Liver (tissue), 9 donors: Measurements from ENCODE around the gene CAVIN2. TPM values are rescaled to one million over a fixed set of nuclear protein-coding genes. Genes with fewer than 3 reads are reported as not detected.

Experiments used
- DNase-seq: peaks from one replicate; pipeline ENCODE4 v3.0.0-alpha.2; 2017; ENCODE audit warnings: low spot score
- H3K27ac ChIP-seq, 2 donors: one replicate each; pipeline ENCODE4 v1.7.0; 2013; ENCODE audit warnings: inconsistent platforms in 2 of 2, low read length in 2 of 2, control low read depth in 1 of 2, low read depth in 1 of 2, mild to moderate bottlenecking in 1 of 2
- H3K27me3 ChIP-seq, 4 donors: one replicate each; pipeline versions ENCODE4 v1.6.1 to v1.7.0; 2013; ENCODE audit warnings: low read length in 3 of 4, inconsistent platforms in 1 of 4, mild to moderate bottlenecking in 1 of 4, moderate library complexity in 1 of 4; ENCODE audit not compliant: control insufficient read depth in 4 of 4, insufficient read depth in 4 of 4
- H3K36me3 ChIP-seq, 4 donors: one replicate each; pipeline versions ENCODE4 v1.6.1 to v1.7.0; 2013; ENCODE audit warnings: low read length in 3 of 4, mild to moderate bottlenecking in 3 of 4, low read depth in 1 of 4, moderate library complexity in 1 of 4; ENCODE audit not compliant: control insufficient read depth in 4 of 4, insufficient read depth in 3 of 4
- H3K4me1 ChIP-seq, 4 donors: one replicate each; pipeline versions ENCODE4 v1.6.1 to v1.7.0; 2013; ENCODE audit warnings: low read length in 3 of 4, mild to moderate bottlenecking in 3 of 4, moderate library complexity in 1 of 4; ENCODE audit not compliant: control insufficient read depth in 4 of 4, insufficient read depth in 4 of 4
- H3K4me3 ChIP-seq, 3 donors: one replicate each; pipeline versions ENCODE4 v1.6.1 to v1.7.0; 2013; ENCODE audit warnings: low read length in 3 of 3, control low read depth in 1 of 3, low read depth in 1 of 3, mild to moderate bottlenecking in 1 of 3
- H3K9ac ChIP-seq, 2 donors: one replicate each; pipeline ENCODE4 v1.7.0; 2013; ENCODE audit warnings: low read length in 2 of 2, mild to moderate bottlenecking in 2 of 2, moderate library complexity in 2 of 2, control low read depth in 1 of 2, low read depth in 1 of 2
- H3K9me3 ChIP-seq, 4 donors: one replicate each; pipeline versions ENCODE4 v1.6.1 to v1.7.0; 2013; ENCODE audit warnings: low read length in 3 of 4; ENCODE audit not compliant: control insufficient read depth in 4 of 4
- EGR1 ChIP-seq, 2 donors: IDR thresholded peaks; 2 replicates each; pipeline ENCODE4 v1.6.1; 2016 to 2018; ENCODE audit warnings: antibody characterized with exemption in 2 of 2, low read depth in 2 of 2
- FOXA2 ChIP-seq: IDR thresholded peaks from 2 replicates; pipeline ENCODE4 v1.6.1; 2016; ENCODE audit warnings: antibody characterized with exemption
- GABPA ChIP-seq, 2 donors: IDR thresholded peaks in 1 of 2; conservative IDR thresholded peaks in 1 of 2; 2 replicates each; pipeline ENCODE4 v1.6.1; 2016; ENCODE audit warnings: antibody characterized with exemption in 2 of 2, mild to moderate bottlenecking in 1 of 2, moderate library complexity in 1 of 2
- HNF4A ChIP-seq, 2 donors: conservative IDR thresholded peaks; 2 replicates each; pipeline ENCODE4 v1.6.1; 2016; ENCODE audit warnings: antibody characterized with exemption in 2 of 2, mild to moderate bottlenecking in 2 of 2
- HNF4G ChIP-seq: IDR thresholded peaks from 2 replicates; pipeline ENCODE4 v1.6.1; 2016; ENCODE audit warnings: antibody characterized with exemption
- JUND ChIP-seq, 2 donors: IDR thresholded peaks; 2 replicates each; pipeline ENCODE4 v1.6.1; 2016; ENCODE audit warnings: antibody characterized with exemption in 2 of 2
- NR2F2 ChIP-seq: IDR thresholded peaks from 2 replicates; pipeline ENCODE4 v1.6.1; 2016; ENCODE audit warnings: antibody characterized with exemption
- RAD21 ChIP-seq, 2 donors: IDR thresholded peaks; 2 replicates each; pipeline ENCODE4 v1.6.1; 2016; ENCODE audit warnings: antibody characterized with exemption in 2 of 2, mild to moderate bottlenecking in 2 of 2
- SP1 ChIP-seq: IDR thresholded peaks from 2 replicates; pipeline ENCODE4 v1.6.1; 2018; ENCODE audit warnings: antibody characterized with exemption, mild to moderate bottlenecking
- TAF1 ChIP-seq: conservative IDR thresholded peaks from 2 replicates; pipeline ENCODE4 v1.6.1; 2016; ENCODE audit warnings: antibody characterized with exemption, mild to moderate bottlenecking
- YY1 ChIP-seq: IDR thresholded peaks from 2 replicates; pipeline ENCODE4 v1.6.1; 2016; ENCODE audit warnings: antibody characterized with exemption, mild to moderate bottlenecking
- WGBS: extraction: QIAGEN DNeasy Blood & Tissue Kit; methylation state at CpG from one replicate; pipeline ENCODE4 v1.1.7; 2013; 5-methylcytosine and 5-hydroxymethylcytosine counted together
- polyA plus RNA-seq, 2 donors: library from polyadenylated mRNA; stranded (reverse) in 1 of 2; unstranded in 1 of 2; fragments of 200-250 nt in 1 of 2; fragments of >200 nt in 1 of 2; fragmentation: Nextera tagmentation in 1 of 2; extraction: Ambion mirVana in 1 of 2; gene quantifications; one replicate each; pipeline versions ENCODE4 v1.2.1 to v1.2.3, GENCODE V29; 2013 to 2015
- total RNA-seq, 2 donors: library from RNA; depleted of rRNA; stranded (reverse); fragments of >200 nt; gene quantifications; one replicate each; pipeline ENCODE4 v1.2.3, GENCODE V29; 2014
- TF ChIP-seq, protein P1 (sequence below): fragments of 150-350 bp; IDR thresholded peaks from 2 replicates; pipeline ENCODE4 v1.5.1; 2017; ENCODE audit warnings: improper control_type of control experiment, low read depth, low read length; ENCODE audit not compliant: missing input control
- TF ChIP-seq, protein P2 (sequence below): IDR thresholded peaks from 2 replicates; pipeline ENCODE4 v1.6.1; 2016; ENCODE audit warnings: antibody characterized with exemption, mild to moderate bottlenecking
- TF ChIP-seq, protein P3 (sequence below): IDR thresholded peaks from 2 replicates; pipeline ENCODE4 v1.6.1; 2016; ENCODE audit warnings: antibody characterized with exemption
- donor health status: healthy.
- donor health status: healthy.
- donor health status: healthy.
- donor health status: healthy.
- donor health status: healthy.

Gene CAVIN2
- total and polyA plus RNA-seq, 4 donors = 13.3 to 20.7 (median 14.0) TPM

DNA sequence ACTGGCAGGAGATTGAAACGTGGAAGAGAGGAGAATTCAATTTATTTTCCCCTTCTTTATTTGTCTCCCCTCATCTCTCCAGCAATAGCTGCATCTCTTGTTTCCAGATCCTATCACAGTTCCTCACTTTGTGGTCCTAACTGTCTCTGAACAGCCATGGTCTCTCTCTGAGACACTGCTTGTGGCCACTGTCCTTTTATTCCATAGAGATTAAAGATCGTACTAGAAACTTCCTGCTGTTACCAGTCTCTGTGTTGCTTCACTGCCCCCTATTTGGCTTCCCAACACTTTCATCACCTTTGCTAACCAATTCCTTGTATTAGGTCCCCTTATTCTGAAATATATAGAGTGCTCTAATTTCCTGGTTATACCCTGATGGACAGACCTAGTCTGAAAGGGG lies 48.9 kb upstream of the CAVIN2 start:
- Histone ChIP-seq H3K36me3 (no peaks in the 10 kb centered on the region), H3K27me3 (no peaks in the 10 kb centered on the region), H3K4me3 (no peak overlapping the region), H3K9ac (no peak overlapping the region), H3K27ac (no peak overlapping the region), H3K4me1 (no peaks in the 10 kb centered on the region), H3K9me3 (peaks cover 0 to 1% (median 0%) of the 10 kb centered on the region in 4 donors)
- no peak for TF ChIP-seq NR2F2
- TF ChIP-seq, protein P1, sequence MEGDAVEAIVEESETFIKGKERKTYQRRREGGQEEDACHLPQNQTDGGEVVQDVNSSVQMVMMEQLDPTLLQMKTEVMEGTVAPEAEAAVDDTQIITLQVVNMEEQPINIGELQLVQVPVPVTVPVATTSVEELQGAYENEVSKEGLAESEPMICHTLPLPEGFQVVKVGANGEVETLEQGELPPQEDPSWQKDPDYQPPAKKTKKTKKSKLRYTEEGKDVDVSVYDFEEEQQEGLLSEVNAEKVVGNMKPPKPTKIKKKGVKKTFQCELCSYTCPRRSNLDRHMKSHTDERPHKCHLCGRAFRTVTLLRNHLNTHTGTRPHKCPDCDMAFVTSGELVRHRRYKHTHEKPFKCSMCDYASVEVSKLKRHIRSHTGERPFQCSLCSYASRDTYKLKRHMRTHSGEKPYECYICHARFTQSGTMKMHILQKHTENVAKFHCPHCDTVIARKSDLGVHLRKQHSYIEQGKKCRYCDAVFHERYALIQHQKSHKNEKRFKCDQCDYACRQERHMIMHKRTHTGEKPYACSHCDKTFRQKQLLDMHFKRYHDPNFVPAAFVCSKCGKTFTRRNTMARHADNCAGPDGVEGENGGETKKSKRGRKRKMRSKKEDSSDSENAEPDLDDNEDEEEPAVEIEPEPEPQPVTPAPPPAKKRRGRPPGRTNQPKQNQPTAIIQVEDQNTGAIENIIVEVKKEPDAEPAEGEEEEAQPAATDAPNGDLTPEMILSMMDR = no peak
- TF ChIP-seq YY1 = no peak
- TF ChIP-seq GABPA (IDR thresholded peaks at IDR 0.05 in 1 of 2, conservative IDR thresholded peaks at IDR 0.05 in 1 of 2) = no peak
- no peak for TF ChIP-seq TAF1
- no peak for TF ChIP-seq JUND (IDR thresholded peaks at IDR 0.05)
- TF ChIP-seq SP1 = no peak
- TF ChIP-seq, protein P2, sequence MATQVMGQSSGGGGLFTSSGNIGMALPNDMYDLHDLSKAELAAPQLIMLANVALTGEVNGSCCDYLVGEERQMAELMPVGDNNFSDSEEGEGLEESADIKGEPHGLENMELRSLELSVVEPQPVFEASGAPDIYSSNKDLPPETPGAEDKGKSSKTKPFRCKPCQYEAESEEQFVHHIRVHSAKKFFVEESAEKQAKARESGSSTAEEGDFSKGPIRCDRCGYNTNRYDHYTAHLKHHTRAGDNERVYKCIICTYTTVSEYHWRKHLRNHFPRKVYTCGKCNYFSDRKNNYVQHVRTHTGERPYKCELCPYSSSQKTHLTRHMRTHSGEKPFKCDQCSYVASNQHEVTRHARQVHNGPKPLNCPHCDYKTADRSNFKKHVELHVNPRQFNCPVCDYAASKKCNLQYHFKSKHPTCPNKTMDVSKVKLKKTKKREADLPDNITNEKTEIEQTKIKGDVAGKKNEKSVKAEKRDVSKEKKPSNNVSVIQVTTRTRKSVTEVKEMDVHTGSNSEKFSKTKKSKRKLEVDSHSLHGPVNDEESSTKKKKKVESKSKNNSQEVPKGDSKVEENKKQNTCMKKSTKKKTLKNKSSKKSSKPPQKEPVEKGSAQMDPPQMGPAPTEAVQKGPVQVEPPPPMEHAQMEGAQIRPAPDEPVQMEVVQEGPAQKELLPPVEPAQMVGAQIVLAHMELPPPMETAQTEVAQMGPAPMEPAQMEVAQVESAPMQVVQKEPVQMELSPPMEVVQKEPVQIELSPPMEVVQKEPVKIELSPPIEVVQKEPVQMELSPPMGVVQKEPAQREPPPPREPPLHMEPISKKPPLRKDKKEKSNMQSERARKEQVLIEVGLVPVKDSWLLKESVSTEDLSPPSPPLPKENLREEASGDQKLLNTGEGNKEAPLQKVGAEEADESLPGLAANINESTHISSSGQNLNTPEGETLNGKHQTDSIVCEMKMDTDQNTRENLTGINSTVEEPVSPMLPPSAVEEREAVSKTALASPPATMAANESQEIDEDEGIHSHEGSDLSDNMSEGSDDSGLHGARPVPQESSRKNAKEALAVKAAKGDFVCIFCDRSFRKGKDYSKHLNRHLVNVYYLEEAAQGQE = no peak
- TF ChIP-seq, protein P3, sequence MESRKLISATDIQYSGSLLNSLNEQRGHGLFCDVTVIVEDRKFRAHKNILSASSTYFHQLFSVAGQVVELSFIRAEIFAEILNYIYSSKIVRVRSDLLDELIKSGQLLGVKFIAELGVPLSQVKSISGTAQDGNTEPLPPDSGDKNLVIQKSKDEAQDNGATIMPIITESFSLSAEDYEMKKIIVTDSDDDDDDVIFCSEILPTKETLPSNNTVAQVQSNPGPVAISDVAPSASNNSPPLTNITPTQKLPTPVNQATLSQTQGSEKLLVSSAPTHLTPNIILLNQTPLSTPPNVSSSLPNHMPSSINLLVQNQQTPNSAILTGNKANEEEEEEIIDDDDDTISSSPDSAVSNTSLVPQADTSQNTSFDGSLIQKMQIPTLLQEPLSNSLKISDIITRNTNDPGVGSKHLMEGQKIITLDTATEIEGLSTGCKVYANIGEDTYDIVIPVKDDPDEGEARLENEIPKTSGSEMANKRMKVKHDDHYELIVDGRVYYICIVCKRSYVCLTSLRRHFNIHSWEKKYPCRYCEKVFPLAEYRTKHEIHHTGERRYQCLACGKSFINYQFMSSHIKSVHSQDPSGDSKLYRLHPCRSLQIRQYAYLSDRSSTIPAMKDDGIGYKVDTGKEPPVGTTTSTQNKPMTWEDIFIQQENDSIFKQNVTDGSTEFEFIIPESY = no peak
- no peak for TF ChIP-seq RAD21 (IDR thresholded peaks at IDR 0.05)
- TF ChIP-seq HNF4A (conservative IDR thresholded peaks at IDR 0.05) = no peak
- TF ChIP-seq FOXA2 = no peak
- TF ChIP-seq HNF4G = no peak
- DNase-seq = no peak
- WGBS = 73% methylated on average over 2 of the region's 2 CpGs

DNA sequence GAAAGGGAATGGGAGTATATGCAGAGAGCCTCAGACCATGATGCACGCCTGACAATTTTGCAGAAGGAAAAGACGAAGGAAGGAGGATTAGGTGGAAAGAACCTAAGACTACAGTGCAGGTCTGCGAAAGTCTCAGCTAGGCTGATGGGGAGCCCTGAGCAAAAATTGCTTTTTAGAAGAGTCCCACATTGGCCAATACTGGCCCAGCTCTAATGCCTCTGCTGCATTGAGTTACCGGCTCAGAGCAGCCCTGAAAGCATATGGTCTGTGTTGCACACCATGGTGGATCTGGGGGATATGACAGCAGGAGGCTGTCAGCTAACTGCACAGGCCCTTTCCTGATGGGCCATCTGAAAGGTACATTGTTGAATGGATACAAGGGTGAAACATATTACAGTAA lies 48.3 kb upstream of the CAVIN2 start:
- Histone ChIP-seq H3K4me3 (no peak overlapping the region), H3K4me1 (no peaks in the 10 kb centered on the region), H3K9me3 (peaks cover 0 to 1% (median 0%) of the 10 kb centered on the region in 4 donors), H3K36me3 (no peaks in the 10 kb centered on the region), H3K9ac (no peak overlapping the region), H3K27me3 (no peaks in the 10 kb centered on the region), H3K27ac (no peak overlapping the region)
- WGBS = 96% methylated on average over 4 of the region's 4 CpGs
- no peak for DNase-seq
- TF ChIP-seq YY1 (no peak), HNF4A (conservative IDR thresholded peaks at IDR 0.05) (no peak), RAD21 (IDR thresholded peaks at IDR 0.05) (no peak), EGR1 (IDR thresholded peaks at IDR 0.05; ENCODE audit: low read depth in 2 of 2) (no peak), JUND (IDR thresholded peaks at IDR 0.05) (no peak), GABPA (IDR thresholded peaks at IDR 0.05 in 1 of 2, conservative IDR thresholded peaks at IDR 0.05 in 1 of 2) (no peak)
- TF ChIP-seq, protein P1 = no peak
